GM19351 (cell line): Measurements from ENCODE around the gene ZNF423.
A peak's percentile ranks its signal among the peaks of the same experiment; 100 is the strongest.

Source experiments
- ATAC-seq: cut with Tn5 transposase; IDR thresholded peaks from one replicate; pipeline ENCODE4 v1.9.1; 2021; ENCODE audit warnings: mild to moderate bottlenecking, moderate library complexity; ENCODE audit not compliant: unreplicated experiment

Gene ZNF423

DNA sequence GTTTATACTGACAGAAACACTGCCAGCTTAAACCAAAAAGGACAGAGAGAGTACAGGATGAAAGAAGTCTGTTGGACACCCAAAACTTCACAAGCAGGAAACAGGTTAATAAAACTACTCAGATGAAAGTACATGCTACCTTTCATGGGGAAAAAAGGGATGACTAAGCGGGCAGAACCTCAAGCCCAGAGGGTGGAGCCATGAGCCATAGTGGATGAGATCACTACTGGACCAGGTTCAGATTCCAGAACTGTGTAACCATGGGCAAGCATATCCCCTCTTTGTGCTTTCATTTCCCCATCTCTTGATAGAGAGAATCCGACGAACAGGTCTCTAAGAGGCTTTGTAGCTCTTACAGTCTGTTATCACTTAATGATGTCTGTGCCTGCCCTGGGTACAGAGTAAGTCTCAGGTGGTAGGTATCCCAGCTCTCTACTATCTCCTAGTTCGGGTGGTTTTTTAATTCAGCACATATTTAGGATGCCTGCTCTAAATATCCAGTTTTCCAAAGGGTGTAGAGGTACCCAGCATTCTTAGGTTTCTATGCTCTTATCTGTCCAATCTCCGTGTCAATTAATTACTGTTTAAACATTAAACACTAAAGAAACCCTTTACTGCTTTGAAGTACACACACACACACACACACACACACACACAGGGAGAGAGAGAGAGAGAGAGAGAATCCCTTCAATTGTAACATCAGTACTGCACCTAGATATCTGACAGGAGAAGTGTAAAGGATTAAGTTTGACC, 206.7 kb downstream of the ZNF423 start:
- ATAC-seq = no peak

GRCh38 chr16:49647673-49648072, 208.2 kb downstream of the ZNF423 start:
- ATAC-seq = no peak

DNA sequence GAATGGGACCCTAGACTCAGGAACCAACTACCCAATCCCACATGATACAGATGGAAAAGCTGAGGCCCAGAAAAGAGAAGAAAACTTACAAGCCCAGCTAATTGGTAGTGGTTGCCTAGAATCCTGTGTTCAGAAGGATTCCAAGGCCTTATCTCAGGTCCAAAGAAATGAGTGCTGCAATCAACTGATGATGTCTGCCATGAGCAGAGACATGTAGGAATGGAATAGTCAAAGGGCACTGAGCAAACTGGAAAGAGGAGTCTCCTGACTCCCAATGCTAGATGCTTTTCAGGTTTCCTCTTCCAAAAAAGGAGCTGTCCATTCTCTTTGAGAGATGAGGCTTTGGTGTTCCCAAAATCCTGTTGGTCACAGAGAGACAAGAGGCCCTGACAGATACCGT, 210.6 kb downstream of the ZNF423 start:
- no peak for ATAC-seq

DNA sequence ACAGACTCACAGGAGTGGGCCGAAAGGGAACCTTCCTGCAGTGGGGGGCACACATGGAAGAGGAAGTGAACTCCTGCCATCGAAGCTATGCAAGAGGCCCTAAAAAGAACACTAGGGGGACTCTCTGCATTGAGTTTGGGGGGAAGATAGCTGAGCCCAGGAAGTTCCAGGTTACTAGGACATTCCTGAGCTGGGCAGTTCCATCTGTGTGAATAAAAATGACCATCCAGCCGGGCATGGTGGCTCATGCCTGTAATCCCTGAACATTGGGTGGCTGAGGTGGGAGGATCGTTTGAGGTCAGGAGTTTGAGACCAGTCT, 211.8 kb downstream of the ZNF423 start:
- no peak for ATAC-seq

- ATAC-seq = no peak
These were observed 212.3 kb downstream of the ZNF423 start for GRCh38 chr16:49643429-49644144.

GRCh38 chr16:49641250-49641649, 214.7 kb downstream of the ZNF423 start:
- peak; percentile 57 for ATAC-seq

DNA sequence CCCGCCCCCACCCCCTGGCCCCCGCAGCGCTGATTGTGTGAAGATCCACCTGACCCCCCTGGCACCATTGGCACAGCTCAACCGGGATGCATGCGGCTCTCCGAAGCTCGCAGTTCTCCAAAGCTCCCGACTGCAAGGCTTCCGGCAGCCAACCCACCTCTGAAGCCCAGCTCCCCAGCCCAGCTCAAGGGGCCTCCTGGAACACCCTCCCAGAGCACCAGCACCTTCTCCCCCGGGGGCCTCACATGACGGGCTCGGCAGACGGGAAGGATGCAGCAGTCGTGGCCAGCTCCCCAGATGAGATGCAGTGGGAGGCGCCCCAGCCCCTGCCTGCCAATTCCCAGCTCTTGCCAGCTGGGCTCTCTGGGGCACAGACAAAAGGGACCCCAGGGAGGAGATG, 215.3 kb downstream of the ZNF423 start:
- no peak for ATAC-seq

GRCh38 chr16:49639739-49640431, 216.0 kb downstream of the ZNF423 start:
- ATAC-seq = no peak

DNA sequence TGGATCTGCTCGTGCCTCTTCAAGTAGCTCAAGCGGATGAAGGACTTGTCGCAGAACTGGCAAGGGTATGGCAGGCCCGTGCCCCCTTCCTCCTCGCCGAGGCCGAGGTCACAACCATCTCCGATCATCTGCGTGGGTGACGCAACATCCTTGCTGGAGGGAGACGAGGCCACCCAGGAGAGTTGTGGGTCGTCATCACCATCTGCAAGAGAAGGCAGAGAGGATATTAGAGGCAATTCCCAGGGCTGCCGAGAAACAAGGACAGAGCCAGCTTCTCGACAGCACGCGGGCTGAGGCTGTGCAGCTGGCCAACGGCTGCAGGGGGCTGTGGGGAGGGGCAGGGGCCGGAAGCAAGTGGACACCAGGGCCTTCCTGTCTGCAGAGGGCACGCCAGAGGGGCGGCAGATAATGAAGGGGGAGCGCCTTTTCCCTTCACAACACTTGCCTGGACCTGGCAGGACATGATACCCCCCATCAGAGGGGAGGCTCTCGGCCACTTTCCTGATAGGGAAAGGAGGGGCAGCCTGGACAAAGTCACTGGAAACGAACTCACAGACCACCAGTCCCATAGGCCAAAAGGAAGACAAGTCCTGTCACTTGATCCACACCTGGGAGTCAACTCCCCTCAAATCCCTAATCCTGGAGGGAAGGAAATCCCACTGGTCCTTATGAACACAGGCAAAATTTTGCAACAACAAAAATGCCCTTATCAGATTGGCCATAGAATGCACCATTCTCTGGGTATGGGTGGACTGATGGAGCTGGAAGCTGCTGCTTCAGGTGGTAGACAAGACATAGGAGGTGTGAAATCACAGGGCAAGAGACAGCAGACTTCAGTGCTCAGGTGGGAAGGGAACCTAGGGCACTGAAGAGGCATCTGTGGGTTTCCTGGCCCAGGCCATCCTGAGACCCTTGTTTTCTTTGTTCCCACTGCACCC, 217.0 kb downstream of the ZNF423 start:
- ATAC-seq = no peak

DNA sequence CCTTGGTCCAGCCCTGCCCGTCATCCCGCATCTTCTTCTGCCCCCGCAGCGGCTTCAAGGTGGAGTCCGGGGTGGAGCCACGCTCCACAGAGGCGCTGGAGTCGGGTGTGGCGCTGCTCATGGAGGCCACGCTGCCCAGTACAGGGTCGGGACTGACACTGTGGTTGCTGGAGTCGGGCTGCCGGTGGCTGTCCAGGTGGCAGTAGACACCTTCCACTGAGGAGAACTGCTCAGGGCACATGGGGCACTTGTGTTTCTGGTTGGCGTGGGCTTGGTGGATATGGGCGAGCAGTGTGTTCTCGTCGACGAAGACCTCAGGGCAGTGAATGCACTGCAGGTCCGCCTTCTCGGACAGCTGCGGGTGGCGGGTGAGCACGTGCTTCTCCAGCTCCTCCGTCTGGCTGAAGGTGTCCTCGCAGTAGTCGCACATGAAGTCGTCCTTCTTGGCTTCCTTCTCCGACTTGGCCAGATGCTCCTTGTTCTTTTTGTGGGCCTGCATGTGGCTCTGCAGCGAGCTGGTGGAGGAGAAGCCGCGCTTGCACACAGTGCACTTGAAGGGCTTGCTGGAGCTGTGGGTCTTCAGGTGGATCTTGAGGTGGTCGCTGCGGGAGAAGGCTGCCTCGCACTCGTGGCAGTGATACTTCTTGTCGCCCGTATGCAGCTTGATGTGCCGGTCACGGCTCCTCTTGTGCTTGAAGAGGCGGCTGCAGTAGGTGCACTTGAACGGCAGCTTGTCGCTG, 217.8 kb downstream of the ZNF423 start:
- no peak for ATAC-seq

GRCh38 chr16:49637511-49637910, 218.4 kb downstream of the ZNF423 start:
- no peak for ATAC-seq

DNA sequence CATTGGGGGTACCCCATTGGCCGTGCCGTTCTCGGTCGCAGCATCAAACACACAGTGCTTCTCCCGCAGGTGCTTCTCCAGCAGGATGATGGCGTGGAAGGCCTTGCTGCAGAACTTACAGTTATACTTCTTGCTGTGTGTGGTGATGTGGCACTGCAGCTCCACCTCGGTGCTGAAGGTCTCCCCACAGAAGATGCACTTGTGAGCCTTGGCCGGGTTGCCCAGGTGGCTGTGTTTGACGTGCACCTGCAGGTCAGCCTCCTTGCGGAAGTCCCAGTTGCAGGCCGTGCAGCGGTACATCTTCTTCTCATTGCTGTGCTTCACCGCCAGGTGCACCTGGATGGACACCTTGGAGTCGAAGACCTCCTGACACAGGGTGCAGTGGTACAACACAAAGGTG, 219.3 kb downstream of the ZNF423 start:
- no peak for ATAC-seq

GRCh38 chr16:49635591-49636581, 220.0 kb downstream of the ZNF423 start:
- ATAC-seq = no peak

- ATAC-seq = no peak
These were observed 220.9 kb downstream of the ZNF423 start for GRCh38 chr16:49635009-49635350.

DNA sequence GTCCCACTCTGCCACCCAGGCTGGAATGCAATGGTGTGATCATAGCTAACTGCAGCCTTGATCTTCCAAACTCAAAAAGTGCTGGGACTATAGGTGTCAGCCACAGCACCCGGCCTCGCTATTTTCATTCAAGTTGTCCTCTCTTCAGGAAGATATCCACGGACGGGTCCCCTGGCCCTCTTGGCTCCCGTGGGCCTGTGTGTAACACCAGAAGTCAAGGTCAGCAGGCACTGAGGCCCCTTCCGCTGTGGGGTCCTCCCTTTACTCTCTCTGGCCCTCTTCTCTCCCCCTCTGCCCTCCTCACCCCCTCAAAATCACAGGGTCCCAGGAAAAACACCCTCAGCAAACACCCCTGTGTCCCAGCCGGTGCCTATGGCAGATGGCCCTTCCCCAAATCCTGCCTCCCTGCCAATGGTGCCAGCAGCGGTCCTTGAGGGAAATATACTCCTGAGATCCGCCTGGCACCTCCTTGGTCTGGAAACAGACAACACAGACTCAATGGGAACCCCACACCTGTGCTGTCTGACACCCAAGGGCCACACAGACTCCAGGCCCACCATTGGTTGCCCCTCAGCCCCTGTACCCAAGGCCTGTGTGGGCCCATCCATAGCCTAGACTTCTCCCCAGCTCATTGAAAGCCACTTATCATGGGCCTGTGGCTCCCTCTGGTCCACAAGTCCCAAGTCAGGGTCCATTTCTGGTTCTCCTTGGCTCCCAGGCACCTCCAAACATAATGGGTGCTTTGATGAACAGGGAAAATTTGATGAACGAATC, 221.5 kb downstream of the ZNF423 start:
- no peak for ATAC-seq

DNA sequence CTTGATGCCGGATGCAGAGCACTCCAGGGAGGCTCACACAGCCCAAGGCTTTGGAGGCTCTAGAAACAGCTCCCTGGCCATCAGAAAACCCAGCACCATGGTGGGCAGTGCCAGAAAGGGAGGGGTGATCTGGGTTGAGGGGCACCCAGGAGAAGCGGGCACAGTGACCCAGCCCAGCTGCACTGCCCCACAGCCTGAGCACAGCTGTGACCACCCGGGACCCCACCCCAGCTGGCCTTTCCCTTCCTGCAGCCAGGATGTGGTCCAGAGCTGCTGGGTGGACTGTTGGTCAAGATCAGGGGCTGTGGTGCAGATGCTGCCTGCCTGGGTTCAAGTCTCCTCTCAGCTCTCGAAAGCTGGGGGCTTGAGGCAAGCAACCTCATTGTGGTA, 223.1 kb downstream of the ZNF423 start:
- ATAC-seq = no peak

- ATAC-seq = no peak
These were observed 223.7 kb downstream of the ZNF423 start for GRCh38 chr16:49632086-49632794.
